NOMO-1 treated with DMSO at 0.1 percent for 48 hours (cell line): Measurements from ENCODE around the gene ZCCHC12.
"Not testable (repeated sequence)": the region's sequence is repeated elsewhere in the genome, so short reads cannot be mapped to it uniquely, and the experiment has no call there.

ENCODE experiments used
- DNase-seq: peaks from one replicate; lab custom pipeline; 2025; ENCODE audit not compliant: unreplicated experiment; lab: John Stamatoyannopoulos, UW

The ZCCHC12 gene

DNA sequence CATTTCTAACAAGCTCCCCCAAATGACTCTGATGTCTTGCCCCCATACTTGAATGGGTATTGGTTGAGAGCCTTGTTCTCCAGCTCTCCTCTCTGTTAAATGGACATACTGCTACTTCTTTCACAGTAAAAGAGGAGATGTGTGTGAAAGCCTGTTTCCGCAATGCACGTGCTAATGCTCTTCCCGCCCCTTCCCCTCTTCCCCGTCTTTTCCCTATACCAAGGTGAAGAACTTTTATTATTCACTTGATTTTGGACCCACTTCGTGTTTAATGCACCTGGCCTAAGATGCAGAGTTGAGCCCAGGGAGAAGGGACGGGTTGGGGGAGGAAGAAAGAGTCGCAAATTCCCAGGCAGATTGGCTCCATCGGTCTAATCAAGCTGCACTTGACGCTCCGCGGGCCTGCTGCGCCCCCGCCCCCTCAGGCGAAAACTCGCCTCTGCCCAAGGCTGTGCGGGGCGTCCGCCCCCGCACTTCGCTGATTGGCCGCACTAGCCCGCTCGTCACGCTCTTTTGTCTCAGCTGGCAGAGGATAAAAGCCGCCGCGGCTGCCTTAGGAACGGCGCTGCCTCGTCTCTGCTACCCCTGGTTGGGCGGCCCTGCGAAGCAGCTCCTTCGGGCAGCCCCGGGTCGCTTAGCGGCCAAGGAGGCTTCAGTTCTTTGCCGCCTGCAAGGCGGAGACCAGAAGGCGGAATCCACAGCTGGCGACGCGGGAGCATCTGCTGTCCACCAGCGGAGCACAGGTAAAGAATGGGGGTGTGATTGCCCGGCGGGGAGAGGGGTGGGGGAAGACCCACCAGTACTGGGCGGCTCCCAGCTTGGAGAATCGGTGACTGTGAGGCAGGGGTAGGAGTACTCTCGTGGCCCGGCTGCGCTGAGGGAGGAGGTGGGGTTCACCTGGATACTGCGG lies at the start of gene ZCCHC12:
Gene ZCCHC12, plus strand, starts transcription at position 562 of the 910 bp plus-strand sequence. CDS start 1,421 bp downstream, outside the sequence.
- peak; percentile 9 for DNase-seq

DNA sequence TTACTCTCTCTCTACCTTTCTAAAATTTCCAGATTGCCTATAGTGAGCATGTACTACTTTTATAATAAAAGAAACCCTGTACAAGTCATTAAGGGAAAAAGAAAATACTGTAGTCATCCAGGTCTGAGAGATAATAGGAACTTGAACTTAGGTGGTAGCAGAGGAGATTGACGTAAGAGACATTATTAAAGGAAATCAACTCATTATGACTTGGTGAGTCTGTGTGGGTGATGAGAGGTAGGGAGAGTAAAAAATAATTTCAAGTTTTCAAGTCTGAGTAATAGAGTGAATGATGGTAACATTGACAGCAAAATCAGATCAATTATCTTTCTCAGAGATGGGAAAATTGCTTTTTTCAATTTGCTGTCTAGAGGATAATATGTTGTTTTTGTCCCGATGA lies 44.0 kb upstream of the ZCCHC12 start:
- no peak for DNase-seq

DNA sequence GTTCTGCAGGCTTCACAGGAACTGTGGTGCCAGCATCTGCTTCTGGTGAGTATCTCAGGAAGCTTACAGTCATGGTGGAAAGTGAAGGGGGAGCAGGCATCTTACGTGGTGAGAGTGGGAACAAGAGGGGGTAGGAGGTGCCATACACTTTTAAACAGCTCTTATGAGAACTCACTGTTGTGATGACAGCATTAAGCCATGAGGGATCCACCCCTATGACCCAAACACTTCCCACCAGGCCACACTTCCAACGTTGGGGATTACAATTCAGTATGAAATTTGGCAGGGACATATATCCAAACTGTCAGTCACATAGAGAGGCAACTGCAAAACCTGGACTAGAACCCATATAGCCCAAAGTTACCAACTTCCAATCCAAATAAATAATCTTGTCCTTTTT lies 43.1 kb upstream of the ZCCHC12 start:
- no peak for DNase-seq

DNA sequence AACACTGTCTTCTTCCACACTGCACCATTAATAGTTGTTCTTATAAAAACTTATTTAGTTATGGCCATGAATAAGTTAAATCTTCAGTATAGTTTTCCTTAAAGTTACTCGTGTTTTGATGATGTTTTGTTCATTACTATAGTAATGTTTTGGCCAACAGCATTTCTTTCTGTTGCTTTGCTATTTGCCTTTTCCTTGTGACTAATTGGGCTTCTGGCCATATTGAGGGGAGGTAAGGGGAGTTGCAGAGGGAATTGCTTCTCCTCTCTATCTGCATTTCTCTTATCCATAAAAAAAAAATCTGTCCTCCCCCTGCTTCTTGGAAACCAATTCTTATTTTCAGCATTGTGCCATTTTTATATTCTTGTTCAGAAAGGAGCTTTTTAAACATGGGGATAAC lies 42.7 kb upstream of the ZCCHC12 start:
- no peak for DNase-seq

DNA sequence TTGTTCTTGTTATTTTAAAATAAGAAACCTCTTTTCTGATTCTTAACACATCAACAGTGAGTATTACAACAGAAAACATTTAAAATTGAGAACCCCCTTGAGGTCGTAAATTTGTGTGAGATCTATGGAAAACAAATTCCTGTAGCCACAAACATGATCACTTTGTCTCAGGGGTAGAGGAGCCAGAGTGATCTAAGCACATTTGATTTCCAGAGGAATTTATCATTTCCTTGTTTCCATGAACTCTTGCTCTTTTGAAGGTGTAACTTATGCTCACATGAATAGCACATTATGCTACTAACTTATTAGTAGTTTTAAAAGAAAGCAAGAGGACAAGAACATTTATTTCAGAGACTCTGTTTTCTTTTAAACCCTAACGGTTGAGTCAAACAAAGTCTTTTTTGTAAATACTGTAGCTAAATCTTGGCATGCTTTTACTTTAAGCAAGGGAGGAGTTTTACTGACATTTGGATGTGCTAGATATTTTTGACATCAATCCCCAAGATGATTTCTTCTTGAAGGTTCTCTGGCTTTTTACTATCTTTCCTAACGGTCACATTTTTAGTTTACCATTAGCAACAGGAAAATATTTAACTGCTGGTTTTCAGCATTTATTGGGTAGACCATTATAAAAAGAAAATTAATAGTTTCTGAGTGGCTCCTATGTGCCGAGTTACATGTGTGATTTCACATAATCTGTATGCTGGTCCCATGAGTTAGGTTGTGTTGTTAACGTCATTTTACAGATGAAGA lies 27.9 kb upstream of the ZCCHC12 start:
- no peak for DNase-seq

DNA sequence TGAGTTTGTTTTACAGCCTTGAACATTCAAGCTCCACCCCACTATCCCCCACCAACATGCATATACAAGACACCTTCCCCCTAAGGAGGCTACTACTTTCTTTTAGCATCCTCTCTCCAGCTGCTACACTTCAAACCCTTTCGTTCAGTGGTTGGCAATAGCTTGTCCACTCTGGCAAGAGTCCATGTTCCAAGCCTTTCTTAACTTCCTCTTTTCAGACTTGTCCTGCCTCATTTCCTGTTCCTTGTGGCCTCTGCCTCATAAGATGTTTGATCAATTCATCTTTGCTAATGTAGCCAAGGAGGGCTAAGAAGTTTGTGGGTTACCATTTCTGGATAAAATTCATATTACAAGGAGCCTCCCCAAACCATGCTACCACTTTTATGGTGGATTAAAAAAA lies 20.8 kb upstream of the ZCCHC12 start:
- peak; percentile 47 for DNase-seq

DNA sequence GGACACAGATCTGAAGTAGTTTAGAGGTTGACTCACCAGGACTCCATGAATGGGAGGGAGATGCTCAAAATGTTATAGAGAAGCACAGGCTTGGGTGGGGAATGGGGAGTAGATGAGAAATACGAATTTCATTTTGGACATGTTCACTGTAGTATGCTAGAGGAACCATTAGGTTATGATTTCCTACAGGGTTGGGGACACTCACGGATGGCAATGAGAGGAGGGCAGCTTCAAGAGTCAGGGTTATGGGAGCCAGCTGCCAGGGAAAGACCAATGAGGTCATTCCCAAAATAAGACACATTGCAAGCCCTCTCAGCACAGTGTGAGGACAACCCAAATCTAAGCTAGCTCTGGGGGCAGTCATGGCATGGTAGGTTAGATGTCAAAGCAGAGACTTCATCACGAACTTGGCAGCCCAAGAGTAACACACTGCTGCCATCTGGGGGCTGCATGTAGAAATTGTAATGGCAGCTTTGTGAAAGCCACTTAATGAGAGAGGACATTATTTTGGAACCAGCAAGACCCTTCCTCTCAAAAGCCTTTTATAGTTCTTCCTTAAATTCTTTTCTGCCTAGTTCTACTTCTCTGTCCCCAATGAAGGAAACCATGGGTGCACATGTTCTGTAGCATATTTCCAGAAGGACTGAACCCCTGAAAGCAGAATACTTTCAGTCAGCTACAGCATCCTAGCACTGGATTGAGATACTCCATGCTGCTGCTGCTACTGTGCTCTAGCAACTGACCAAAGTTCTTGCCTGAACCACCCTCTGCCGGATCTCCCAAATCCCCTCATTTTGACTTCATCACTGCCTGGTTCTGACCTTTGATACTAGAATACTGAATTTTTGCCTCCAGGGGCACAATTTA lies 16.2 kb upstream of the ZCCHC12 start:
- peak; percentile 60 for DNase-seq

DNA sequence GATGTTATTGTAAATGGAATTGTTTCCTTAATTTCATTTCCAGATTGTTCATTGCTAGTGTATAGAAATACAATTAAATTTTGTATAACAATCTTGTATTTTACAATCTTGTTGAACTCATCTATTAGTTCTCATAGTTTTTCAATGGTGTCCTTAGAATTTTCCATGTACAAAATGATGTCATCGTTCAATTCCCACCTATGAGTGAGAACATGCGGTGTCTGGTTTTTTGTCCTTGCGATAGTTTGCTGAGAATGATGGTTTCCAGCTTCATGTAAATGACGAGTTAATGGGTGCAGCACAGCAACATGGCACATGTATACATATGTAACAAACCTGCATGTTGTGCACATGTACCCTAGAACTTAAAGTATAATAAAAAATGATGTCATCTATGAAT lies 6.4 kb upstream of the ZCCHC12 start:
- DNase-seq, result not testable (repeated sequence)

DNA sequence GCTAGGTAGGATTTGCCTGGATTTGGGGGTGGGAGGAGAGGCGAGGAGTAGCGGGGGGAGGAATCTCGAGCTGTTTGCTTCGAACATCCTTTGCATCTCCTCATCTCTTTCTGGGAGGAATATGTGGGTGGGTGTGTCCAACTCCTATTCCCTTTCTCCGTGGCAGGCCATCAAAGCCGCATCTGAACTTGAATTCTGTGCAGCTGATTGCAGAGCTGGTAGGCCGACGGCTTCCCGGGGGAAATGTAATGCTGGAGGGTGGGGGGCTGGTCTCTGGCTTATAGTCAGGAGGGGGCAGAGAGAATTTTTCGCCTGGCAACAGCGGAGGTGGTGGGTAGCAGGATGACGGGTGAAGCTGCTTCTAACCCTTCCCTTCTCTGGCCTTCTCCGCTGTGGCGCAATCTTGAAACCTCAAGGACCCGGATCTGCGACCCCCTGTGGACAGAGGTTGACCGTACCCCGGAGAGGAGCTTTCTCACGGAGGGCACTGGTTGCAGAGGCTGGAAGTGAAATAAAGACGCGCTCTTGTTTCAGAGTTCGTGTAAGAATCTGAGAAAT lies 628 bp downstream of the ZCCHC12 start:
- no peak for DNase-seq

DNA sequence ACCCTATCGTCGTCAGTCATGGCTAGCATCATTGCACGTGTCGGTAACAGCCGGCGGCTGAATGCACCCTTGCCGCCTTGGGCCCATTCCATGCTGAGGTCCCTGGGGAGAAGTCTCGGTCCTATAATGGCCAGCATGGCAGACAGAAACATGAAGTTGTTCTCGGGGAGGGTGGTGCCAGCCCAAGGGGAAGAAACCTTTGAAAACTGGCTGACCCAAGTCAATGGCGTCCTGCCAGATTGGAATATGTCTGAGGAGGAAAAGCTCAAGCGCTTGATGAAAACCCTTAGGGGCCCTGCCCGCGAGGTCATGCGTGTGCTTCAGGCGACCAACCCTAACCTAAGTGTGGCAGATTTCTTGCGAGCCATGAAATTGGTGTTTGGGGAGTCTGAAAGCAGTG lies 1.6 kb downstream of the ZCCHC12 start:
- DNase-seq, result no peak

DNA sequence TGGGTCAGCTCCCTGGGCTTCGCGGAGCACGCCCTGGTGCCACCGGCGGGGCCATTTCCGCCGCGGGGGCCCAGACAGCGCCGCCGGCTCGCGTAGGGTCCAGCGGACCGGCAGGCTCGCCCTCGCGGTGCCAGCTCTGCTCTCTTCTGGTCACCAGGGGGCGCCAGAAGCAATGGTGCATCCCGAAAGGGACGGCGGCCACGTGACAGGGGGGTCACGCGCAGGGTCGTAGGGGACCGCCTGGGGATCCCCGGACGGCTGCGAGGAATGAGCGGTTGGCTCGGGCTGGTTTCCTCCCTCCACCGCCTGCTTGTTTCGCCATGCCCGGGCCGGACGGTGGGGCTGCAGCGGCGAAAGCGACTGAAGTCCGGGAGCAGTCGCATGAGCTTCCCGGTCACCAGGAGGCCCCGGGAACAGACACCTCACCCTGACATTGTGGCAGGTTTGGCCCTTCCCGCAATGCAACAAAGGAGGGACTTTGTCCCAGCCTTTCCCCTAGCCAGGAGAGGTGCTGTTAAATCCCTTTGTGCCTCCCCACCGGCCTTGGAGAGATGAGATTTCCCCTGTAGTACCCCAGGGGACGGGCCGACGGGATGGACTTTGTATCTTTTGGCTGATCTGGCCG lies 15.8 kb downstream of the ZCCHC12 start:
- peak; percentile 19 for DNase-seq

DNA sequence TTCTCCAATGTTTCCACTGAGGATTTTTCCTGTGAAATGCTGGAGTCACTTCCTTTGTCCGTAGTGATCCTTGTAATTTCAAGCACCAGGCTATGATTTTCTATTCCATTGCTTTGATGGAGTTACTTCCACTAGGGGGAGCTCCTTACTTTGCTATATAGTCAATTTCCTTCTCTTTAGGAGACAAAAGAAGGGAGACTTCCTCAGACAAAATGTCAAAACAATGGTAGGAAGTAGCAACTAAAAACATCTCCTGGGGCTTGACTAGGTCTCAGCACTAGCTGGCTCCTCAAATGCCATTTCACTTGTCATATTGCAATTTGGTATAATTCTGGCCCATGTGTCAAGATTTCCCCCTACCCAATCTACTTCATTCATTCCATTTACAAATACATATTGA lies 24.1 kb downstream of the ZCCHC12 start:
- peak; percentile 65 for DNase-seq

DNA sequence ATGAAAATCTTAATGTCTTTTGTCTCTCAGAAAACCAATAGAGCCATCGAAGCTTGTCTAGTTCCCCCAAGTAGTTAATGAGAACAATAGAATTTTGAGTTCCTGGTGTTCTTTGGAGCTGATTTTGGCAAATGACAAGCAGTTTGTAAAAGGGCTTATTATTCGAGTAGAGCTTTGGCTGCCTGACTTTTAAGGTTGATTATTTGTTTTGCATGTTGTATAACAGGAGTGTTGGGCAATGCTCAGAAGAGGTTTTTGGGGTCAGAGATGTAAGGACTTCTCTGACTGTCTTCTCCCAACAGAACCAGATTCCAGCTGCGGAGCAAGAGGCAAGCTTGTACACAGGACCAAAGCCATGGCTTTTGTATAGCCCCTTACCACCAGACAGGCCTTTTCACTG lies 30.0 kb downstream of the ZCCHC12 start:
- DNase-seq, result no peak

DNA sequence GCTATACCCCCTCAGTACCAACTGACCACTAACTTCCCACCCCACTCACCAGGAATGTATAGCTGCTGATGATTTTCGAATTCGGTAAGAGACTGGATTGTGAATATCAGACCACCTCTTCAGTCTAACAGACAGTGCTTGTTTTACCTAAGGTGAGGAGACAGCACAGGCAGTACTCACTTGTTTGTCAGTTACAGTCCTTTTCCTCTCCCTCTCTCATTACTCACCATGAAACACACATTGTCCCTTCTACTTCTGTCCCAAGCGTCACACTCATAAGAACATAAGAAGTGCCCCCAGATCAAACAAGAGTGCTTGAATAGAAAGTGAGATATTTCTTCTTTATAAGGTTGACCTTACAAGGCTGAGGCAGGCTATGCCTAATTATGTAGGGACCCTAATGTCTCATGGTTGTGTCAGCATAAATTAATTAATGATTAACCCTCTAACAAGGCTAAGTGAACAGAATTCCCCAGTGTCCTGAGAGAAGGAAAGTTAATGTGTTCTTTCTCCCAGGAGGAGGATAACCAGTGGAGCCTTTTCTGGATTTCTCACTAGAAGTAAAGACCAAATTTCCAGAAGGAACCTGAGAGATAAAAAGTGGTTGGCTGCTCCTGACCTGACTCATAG lies 32.2 kb downstream of the ZCCHC12 start:
- no peak for DNase-seq

DNA sequence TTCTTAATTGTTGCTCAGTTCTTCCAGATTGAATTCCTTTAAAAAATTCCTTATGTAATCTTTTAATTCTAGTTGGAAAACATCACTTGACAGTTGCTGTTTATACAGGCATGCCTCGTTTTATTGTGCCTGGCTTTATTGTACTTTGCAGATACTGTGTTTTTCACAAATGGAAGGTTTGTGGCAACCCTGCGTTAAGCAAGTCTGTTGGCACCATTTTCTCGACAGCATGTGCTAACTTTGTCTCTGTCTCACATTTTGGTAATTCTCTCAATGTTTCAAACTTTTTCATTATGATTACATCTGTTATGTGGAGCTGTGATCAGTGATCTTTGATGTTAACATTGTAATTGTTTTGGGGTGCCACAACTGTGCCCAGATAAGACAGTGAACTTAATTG lies 33.4 kb downstream of the ZCCHC12 start:
- DNase-seq, result no peak

DNA sequence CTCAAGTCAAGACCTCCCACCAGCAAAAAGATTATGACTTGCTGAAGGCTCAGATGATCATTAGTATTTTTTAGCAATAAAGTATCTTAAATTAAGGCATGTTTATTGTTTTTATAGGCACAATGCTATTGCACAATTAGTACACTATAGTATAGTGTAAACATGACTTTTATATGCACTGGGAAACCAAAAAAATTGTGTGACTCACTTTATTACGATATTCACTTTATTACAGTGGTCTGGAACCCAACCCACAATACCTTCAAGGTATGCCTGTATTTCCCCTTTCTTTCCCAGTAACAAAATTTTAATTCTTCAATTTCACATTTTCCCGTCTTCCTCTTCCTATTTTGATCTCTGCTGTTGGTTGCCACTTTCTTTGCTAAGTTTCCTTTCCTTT lies 37.7 kb downstream of the ZCCHC12 start:
- DNase-seq, result no peak

DNA sequence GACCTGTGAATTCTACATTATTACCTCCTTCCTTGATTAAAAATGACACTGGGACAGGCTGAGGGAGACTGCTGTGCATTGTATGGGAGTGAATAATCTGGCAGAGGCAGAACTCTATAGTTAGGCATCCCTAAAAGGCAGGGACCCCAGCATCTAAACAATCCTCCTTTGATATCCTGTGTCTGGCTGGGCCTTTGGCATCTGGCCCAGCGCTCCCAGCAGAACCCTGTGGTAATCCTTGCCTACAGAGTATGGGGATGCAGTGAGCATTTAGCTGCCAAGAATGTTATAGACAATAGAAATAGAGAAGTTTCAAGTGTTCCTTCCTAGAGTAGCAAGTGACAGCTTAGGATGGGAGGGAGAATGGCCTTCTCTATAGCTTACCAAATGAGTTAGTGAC lies 38.5 kb downstream of the ZCCHC12 start:
- DNase-seq, result no peak

DNA sequence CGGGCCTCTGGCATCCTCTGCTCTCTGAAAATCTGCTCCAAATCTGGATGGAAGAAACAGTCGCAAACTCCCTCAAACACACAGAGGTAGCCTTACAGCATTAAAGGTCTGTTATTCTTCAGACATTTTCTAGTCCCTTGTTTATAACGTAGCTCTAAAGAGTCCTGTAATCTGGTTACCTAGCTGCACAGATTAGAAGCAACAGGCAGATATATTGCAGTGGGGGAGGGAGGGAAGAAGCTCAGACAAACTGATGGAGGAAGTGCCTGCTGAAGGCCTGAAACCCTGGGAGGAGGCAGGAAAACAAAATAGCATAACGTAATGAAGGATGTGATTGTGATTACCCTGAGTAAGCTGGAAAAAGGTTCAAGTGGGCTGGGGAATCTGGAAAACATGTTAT lies 39.4 kb downstream of the ZCCHC12 start:
- DNase-seq, result no peak

DNA sequence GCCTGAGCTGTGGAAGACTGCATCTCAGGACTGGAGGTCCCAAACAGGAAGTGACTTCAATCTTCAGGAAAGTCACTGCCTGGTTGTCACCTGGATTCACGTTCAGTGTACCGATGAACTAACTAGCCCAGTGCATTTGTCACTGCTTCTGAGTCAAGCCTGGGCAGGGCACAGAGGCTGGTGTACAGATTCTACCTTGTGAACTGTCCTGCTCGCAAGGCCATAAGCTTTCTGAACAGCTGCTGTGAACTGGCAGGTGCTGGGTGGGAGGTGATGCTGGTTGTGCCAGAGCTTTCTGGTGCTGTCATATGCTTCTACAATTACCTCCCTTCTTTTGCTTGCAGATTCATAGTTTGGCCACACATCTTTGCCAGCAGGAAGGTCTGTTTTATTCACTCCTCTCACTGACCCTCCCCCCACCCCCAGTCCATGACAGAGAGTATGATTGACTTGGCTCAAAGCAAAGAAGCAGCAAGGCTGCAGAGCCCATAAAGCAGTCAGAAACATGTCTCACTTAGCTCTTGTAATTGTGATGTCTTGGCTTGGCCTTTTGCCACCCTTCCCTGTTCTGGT lies 40.5 kb downstream of the ZCCHC12 start:
- DNase-seq, result no peak

DNA sequence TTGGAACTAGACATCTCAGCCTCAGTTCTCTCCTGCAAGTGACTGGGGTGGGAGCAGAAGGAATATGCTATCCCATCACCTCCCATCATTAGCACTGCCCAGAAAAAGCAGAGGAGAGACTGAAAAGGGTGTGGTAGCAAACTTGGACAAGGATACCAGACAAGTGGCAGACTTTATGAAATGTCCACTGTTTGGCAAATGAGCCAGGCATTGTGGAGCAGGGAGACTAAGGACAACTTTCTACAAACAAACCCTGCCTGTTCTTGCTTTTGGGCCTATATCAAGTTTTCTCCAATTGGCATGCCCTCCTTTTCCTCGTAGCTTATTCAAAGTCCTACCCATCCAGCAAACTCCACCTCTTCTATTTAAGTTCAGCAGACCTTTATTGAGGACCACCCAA lies 41.6 kb downstream of the ZCCHC12 start:
- DNase-seq, result no peak
